Measurements from ENCODE around the gene CAMK2G. TPM values are rescaled to one million over a fixed set of nuclear protein-coding genes. Genes with fewer than 3 reads are reported as not detected.

Gene CAMK2G
- total and polyA plus RNA-seq, 2 experiments from 2014 or later, result 30.6 to 34.1 TPM

GRCh38 chr10:73779539-73780197 lies 94.7 kb downstream of the CAMK2G start (continued):
- no peak for TF ChIP-seq REST (IDR thresholded peaks at IDR 0.05; ENCODE audit: unreplicated experiment)
- TF ChIP-seq EZH2phosphoT487 (IDR thresholded peaks at IDR 0.05; ENCODE audit: unreplicated experiment), result no peak
- TF ChIP-seq ETS1 (IDR thresholded peaks at IDR 0.05), result no peak
- TF ChIP-seq EZH2 (IDR thresholded peaks at IDR 0.05; ENCODE audit: low read depth, unreplicated experiment), result no peak
- TF ChIP-seq POLR2AphosphoS5 (IDR thresholded peaks at IDR 0.05; ENCODE audit: low read depth), result no peak; the same call in 1 of the 2 replicates
- TF ChIP-seq ZNF114 (CRISPR knock-in tag; IDR thresholded peaks at IDR 0.05), result no peak
- TF ChIP-seq JUNB (IDR thresholded peaks at IDR 0.05; ENCODE audit: unreplicated experiment), result no peak
- no peak for TF ChIP-seq CTCF (conservative IDR thresholded peaks at IDR 0.05; ENCODE audit: low read depth in 2 of 2)
- no peak for TF ChIP-seq STAT1 (IDR thresholded peaks at IDR 0.05; ENCODE audit: unreplicated experiment)
- no peak for TF ChIP-seq CREB1 (CRISPR knock-in tag; IDR thresholded peaks at IDR 0.05; ENCODE audit: low read depth)

GRCh38 chr10:73779018-73779417 lies 95.3 kb downstream of the CAMK2G start:
- peaks cover 4% of the 10 kb centered on the region for H3K27me3 Mint-ChIP-seq (ENCODE audit: insufficient read depth, low read depth, poor library complexity)
- ATAC-seq (no peak), DNase-seq (ENCODE audit: low spot score) (no peak)
- no peaks in the 10 kb centered on the region for H3K9me2 ChIP-seq (ENCODE audit: insufficient read depth)
- H2AFZ ChIP-seq, result no peak overlapping the region
- peaks cover 25% of the 10 kb centered on the region for H3K4me1 Mint-ChIP-seq
- no peak overlapping the region for H3K27ac ChIP-seq (ENCODE audit: low read depth)
- no peaks in the 10 kb centered on the region for H3K9me3 Mint-ChIP-seq
- no peak overlapping the region for H3K4me2 ChIP-seq
- H4K20me1 ChIP-seq (replicated peaks; ENCODE audit: insufficient read depth), result peaks cover 12% of the 10 kb centered on the region
- H3K4me1 ChIP-seq (ENCODE audit: insufficient read depth), result peaks cover 17% of the 10 kb centered on the region
- no peak overlapping the region for H3K4me3 Mint-ChIP-seq
- H3K36me3 ChIP-seq (ENCODE audit: insufficient read depth), result peaks cover 10% of the 10 kb centered on the region; the same call in 1 of the 2 replicates
- peaks cover 32% of the 10 kb centered on the region for H3K36me3 Mint-ChIP-seq (ENCODE audit: low read depth)
- H3K79me2 ChIP-seq (replicated peaks; ENCODE audit: insufficient read depth), result peaks cover 52% of the 10 kb centered on the region
- H3K4me3 ChIP-seq, result no peak overlapping the region
- H3F3A ChIP-seq (replicated peaks; ENCODE audit: low read depth), result peaks cover 13% of the 10 kb centered on the region
- H3K27ac Mint-ChIP-seq, result no peak overlapping the region
- H3K27me3 ChIP-seq (ENCODE audit: insufficient read depth), result no peaks in the 10 kb centered on the region
- no peak for TF ChIP-seq CTCF (conservative IDR thresholded peaks at IDR 0.05; ENCODE audit: low read depth in 2 of 2)
- TF ChIP-seq EZH2 (IDR thresholded peaks at IDR 0.05; ENCODE audit: low read depth, unreplicated experiment), result no peak
- no peak for TF ChIP-seq REST (IDR thresholded peaks at IDR 0.05; ENCODE audit: unreplicated experiment)
- TF ChIP-seq POLR2AphosphoS5 (IDR thresholded peaks at IDR 0.05; ENCODE audit: low read depth), result no peak
- no peak for TF ChIP-seq STAT1 (IDR thresholded peaks at IDR 0.05; ENCODE audit: unreplicated experiment)
- no peak for TF ChIP-seq ETS1 (IDR thresholded peaks at IDR 0.05)
- no peak for TF ChIP-seq EZH2phosphoT487 (IDR thresholded peaks at IDR 0.05; ENCODE audit: unreplicated experiment)

Data from GM23338 (cell line).